Stimulated activated CD4-positive, alpha-beta T cell treated with anti-CD3 and anti-CD28 coated beads, Interleukin-2, amount 100 ng/mL, for 4 hours (primary cell): ENCODE results near the gene HACD3.
A peak's percentile ranks its signal among the peaks of the same experiment; 100 is the strongest.

Experiments
- DNase-seq: peaks from one replicate; pipeline ENCODE4 v3.0.0-alpha.2; 2020; ENCODE audit warnings: low read depth

Gene HACD3, protein sequence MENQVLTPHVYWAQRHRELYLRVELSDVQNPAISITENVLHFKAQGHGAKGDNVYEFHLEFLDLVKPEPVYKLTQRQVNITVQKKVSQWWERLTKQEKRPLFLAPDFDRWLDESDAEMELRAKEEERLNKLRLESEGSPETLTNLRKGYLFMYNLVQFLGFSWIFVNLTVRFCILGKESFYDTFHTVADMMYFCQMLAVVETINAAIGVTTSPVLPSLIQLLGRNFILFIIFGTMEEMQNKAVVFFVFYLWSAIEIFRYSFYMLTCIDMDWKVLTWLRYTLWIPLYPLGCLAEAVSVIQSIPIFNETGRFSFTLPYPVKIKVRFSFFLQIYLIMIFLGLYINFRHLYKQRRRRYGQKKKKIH

GRCh38 chr15:65530318-65531111 lies at the start of gene HACD3:
TSS of gene HACD3 (plus strand) at chr15:65530463. CDS start at chr15:65530632, 169 bp downstream.
- peak; percentile 87 for DNase-seq

- no peak for DNase-seq
Observed at GRCh38 chr15:65484876-65485275, 45.4 kb upstream of the HACD3 start.

DNA sequence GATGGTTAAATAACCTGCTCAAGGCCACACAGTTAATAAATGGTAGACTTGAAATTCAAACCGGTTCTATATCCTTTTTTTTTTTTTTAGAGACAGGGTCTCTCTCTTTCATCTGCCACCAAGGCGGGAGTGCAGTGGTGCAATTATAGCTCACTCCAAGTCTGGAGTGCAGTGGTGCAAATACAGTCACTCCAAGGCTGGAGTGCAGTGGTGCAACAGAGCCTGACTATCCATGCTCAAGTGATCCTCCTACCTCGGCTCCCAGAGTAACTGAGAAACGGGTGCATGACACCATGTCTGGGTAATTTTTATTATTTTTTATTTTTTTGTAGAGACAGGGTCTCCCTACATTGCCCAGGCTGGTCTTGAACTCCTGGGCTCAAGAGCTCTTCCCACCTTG lies 36.2 kb upstream of the HACD3 start:
- DNase-seq: no peak

- no peak for DNase-seq
Observed at GRCh38 chr15:65509321-65509720, 20.9 kb upstream of the HACD3 start.

GRCh38 chr15:65512189-65512588 lies 18.1 kb upstream of the HACD3 start:
- no peak for DNase-seq

DNA sequence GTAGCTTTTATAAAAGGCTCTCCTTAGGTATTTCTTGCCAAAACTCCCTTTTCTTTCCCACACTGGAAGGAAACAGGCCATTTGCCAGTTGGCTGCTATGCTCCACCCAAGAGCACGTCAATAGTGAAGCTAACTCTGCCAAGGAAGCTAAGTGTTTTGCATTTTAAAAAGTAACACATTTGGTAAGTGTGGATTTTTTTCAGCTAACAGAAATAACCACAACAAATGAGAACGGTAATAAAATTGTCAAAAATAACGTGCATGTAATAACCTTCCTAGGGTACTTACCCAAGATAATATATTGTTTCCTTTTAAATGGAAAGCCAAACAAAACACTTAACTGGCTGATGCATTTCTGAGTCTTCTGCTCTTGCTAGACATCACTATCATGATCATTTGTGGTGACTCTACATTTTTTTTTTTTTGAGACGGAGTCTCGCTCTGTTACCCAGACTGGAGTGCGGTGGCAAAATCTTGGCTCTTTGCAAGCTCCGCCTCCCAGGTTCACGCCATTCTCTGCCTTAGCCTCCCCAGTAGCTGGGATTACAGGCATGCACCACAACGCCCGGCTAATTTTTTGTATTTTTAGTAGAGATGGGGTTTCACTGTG lies 17.4 kb upstream of the HACD3 start:
- DNase-seq: no peak

DNA sequence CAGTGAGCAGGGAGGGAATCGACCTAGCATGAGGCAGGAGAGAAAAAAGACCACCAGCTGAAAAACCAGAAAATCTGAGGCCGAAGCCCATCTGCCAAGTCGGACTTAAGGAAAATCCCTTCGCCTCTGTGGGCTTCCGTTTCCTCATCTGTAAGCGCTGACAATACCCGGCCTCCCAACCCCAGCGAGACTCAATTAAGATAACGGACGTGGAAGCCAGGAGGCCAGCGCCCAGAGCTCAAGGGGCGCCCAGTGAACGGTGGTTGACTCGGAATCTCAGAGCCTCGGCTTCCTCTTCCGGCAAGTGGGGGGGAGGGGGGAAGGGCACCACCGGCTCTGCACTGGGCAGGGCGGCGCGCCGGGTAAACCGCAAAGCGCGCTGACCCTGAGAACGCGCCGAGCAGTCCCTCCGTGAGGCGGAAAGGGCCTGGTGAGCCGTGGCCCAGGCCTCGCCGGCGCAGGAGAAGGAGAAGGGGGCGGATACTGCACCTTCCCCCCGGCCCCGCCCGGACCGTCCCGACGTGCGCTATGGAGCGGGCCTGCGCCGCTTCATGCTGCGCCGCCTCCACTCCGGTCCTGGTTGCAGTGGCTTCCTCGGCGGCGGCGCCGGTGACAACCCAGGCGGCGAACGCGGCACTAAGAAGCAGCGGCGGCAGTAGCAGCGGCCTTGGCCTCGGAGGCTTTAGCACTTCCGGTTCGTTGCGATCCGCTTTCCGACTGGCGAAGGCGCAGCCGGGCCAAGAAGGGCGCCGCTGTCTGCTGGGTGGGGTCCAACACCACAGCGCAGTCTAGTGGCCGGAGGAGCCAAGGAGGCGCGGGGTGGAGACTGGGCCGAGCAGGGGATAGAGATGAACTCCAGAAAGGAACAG lies 13.0 kb upstream of the HACD3 start, which contains the start of gene DPP8:
Gene DPP8, minus strand, starts transcription at position 693 of the 869 bp plus-strand sequence. CDS start 5,136 bp downstream, outside the sequence.
- peak; percentile 90 for DNase-seq

- DNase-seq: no peak
Observed at GRCh38 chr15:65517866-65518207, 12.4 kb upstream of the HACD3 start.

DNA sequence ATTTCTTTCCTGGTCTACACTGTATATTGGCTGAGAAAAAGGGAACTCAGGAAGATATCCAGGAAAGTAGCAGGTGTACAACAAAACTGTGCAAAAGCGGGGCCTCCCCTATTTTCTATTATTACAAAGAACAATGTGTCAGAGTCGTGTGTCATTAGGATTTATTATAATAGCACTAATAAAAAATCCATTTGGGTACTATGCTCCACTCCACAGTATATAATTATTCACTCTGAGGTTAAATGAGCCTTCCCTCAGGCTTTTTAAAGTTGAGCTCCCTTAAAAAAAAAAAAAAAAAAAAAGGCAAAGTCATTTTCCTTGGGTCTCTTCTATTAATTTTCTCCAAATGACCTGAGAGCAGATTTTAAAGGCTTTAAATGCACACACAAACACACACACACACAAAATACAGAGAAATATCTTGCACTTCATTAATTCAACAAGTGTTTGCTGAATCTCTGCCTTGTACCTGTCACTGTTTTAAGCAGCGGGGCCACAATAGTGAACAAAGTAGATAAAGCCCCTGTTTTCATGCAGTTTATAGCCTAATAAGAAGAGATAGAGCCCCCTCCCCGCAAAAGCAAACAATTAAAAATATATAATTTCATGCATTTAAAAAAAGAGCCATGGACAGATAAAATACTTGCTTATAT lies 11.5 kb upstream of the HACD3 start:
- DNase-seq: no peak

- no peak for DNase-seq
Observed at GRCh38 chr15:65521350-65521749, 8.9 kb upstream of the HACD3 start.

DNA sequence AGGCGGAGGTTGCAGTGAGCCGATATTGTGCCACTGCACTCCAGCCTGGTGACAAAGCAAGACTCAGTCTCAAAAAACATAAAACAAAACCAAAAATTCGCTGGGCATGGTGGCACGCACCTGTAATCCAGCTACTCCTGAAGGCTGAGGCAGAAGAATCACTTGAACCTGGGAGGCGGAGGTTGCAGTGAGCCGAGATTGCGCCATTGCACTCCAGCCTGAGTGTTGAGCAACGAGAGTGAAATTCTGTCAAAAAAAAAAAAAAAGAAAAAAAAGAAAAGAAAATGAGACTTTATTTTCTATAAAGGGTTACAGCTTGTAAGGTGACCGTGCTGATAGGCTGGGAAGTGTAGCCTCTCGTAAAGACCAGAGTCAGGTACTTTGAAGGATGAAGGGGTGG lies 6.0 kb upstream of the HACD3 start:
- DNase-seq: no peak

DNA sequence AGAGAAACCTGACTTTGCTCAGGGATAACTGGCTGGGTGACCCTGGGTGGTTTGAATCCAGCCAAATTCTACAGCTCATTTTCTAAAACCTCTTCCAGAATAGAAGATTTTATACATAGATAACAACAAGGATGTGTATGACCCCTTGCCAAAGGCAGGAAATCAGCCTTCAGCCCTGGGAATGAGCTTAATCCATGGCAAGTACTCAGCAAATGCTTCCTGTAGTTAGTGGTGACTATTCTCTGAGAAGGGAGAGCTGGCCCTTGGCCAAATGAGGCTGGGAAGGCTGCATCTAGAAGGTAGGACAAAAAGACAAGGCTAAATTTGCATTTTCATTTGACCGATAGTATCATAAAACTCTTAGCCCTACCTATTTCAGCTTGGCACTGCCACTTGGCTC lies 4.6 kb upstream of the HACD3 start:
- DNase-seq: no peak

DNA sequence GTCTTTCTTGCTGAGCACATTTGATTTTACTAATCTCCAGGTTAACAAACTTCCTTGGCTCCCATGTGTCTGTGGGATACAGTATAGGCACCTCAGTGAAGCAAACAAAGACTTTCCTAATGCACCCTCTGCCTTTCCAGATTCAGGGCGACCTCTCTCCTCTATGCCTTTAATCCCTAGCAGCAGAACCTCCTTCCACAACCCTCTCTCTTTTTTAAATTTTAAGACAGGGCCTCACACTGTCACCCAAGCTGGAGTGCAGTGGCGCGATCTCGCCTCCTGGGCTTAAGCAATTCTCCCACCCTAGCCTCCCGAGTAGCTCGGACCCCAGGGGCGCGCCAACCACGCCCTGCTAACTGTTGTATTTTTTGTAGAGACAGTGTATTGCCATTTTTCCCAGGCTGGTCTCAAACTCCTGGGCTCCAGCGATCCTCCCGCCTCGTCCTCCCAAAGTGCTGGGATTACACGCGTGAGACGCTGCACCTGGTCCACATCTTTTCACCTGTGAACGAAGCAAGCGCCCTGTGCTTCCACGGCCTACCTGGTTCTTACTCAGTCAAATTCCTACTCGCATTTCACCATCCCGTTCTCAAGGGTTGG lies 1.7 kb upstream of the HACD3 start:
- DNase-seq: no peak

GRCh38 chr15:65529762-65530317 lies 423 bp upstream of the HACD3 start:
- no peak for DNase-seq

- no peak for DNase-seq
Observed at GRCh38 chr15:65532738-65533051, 2.4 kb downstream of the HACD3 start.

- DNase-seq: no peak
Observed at GRCh38 chr15:65533057-65533756, 2.9 kb downstream of the HACD3 start.

- DNase-seq: no peak
Observed at GRCh38 chr15:65535192-65535591, 4.9 kb downstream of the HACD3 start.

- no peak for DNase-seq
Observed at GRCh38 chr15:65540314-65540713, 10.1 kb downstream of the HACD3 start.

- no peak for DNase-seq
Observed at GRCh38 chr15:65541231-65541820, 11.1 kb downstream of the HACD3 start.

DNA sequence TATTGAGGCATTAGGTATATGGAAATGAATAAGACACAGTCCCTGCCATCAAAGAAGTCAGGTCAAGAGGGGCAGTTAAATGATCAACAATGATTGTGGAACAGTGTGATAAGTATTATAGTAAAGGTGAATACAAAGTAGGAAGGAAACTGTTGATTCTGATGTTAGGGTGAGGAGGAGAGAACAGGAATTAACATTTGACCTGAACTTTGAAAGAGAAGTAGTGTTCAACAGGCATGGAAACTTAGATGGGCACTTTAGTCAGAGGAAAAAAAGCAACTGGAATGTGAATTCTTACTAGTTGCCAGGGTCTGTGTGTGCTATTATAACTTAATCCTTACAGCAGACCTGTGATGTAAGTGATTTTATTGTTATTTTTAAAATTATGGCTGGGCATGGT lies 17.6 kb downstream of the HACD3 start:
- DNase-seq: no peak
